ENCODE data around the gene CIAO2B. TPM values are rescaled to one million over a fixed set of nuclear protein-coding genes. Genes with fewer than 3 reads are reported as not detected.

The CIAO2B gene
- total and polyA plus RNA-seq, 2 donors (not counting 3 experiments of a cell fraction or from before 2014, with no cell fraction given): 78.7 to 314 TPM

GRCh38 chr16:66977341-66978113, 43.3 kb upstream of the CIAO2B start:
- Histone ChIP-seq H3K9ac (replicated peaks; ENCODE audit: extremely low read depth, insufficient read depth, low read length) (no peak overlapping the region), H3K4me1 (ENCODE audit: control insufficient read depth, extremely low read depth, insufficient read depth, low read length) (no peaks in the 10 kb centered on the region), H3K4me3 (replicated peaks in 1 of 3; ENCODE audit: insufficient read depth in 1 of 3, low read depth in 1 of 3, low read length in 3 of 3) (no peak overlapping the region), H3K9me1 (replicated peaks; ENCODE audit: control insufficient read depth, extremely low read depth, insufficient read depth, low read length) (no peaks in the 10 kb centered on the region), H3K36me3 (ENCODE audit: control insufficient read depth in 2 of 2, extremely low read depth in 1 of 2, insufficient read depth in 2 of 2, low read length in 2 of 2) (no peaks in the 10 kb centered on the region), H3K27me3 (ENCODE audit: control insufficient read depth in 2 of 2, insufficient read depth in 2 of 2, low read length in 2 of 2) (no peaks in the 10 kb centered on the region), H3K4me2 (ENCODE audit: insufficient read depth, low read length) (no peak overlapping the region), H2AFZ (ENCODE audit: low read depth, low read length) (peak overlapping the region; percentile 19), H4K20me1 (replicated peaks; ENCODE audit: control insufficient read depth, extremely low read depth, insufficient read depth, low read length) (no peaks in the 10 kb centered on the region), H3K79me2 (ENCODE audit: control insufficient read depth, insufficient read depth, low read length) (no peaks in the 10 kb centered on the region), H3K27ac (ENCODE audit: insufficient read depth, low read depth, low read length) (no peak overlapping the region), H3K9me3 (replicated peaks; ENCODE audit: control insufficient read depth, insufficient read depth, low read length) (no peaks in the 10 kb centered on the region)
- peak; percentile 60 for DNase-seq (ENCODE audit: low read depth, low spot score)
- intact Hi-C loops (cut with micrococcal nuclease): loop anchor here (1.0 to 5.0 kb wide), 4 partner anchors 35 to 208 kb away; partner anchors contain the start of genes FBXL8 and TRADD
- ChIA-PET POLR2A (no interaction called here), CTCF (interaction anchor here (4.8 kb wide), 1 partner anchor 178 kb away, joined by 58 read pairs; no protein-coding TSS in a partner anchor)
- TF ChIP-seq JUN (IDR thresholded peaks at IDR 0.05; ENCODE audit: borderline replicate concordance, insufficient read depth, insufficient read length, low read depth) (no peak), POLR2A (IDR thresholded peaks at IDR 0.05; ENCODE audit: low read depth, low read length) (no peak), CTCF (IDR thresholded peaks at IDR 0.05; ENCODE audit: extremely low read depth in 1 of 2, insufficient read depth in 1 of 2, low read depth in 1 of 2, low read length in 2 of 2) (peak; percentile 86 to 89)
- dilution Hi-C loops (cut with MboI; ENCODE audit: extremely low pct_ligation_motif_present, low sequenced_read_pairs): no loop called here
- peak; percentile 88 for FAIRE-seq
- BruUV-seq (replicated peaks): no TSS peak

GRCh38 chr16:66976746-66977145, 42.5 kb upstream of the CIAO2B start:
- DNase-seq (ENCODE audit: low read depth, low spot score): no peak
- Histone ChIP-seq H4K20me1 (replicated peaks; ENCODE audit: control insufficient read depth, extremely low read depth, insufficient read depth, low read length) (no peaks in the 10 kb centered on the region), H3K79me2 (ENCODE audit: control insufficient read depth, insufficient read depth, low read length) (no peaks in the 10 kb centered on the region), H3K9ac (replicated peaks; ENCODE audit: extremely low read depth, insufficient read depth, low read length) (no peak overlapping the region), H2AFZ (ENCODE audit: low read depth, low read length) (no peak overlapping the region), H3K4me2 (ENCODE audit: insufficient read depth, low read length) (no peak overlapping the region), H3K27ac (ENCODE audit: insufficient read depth, low read depth, low read length) (no peak overlapping the region), H3K4me3 (replicated peaks in 1 of 3; ENCODE audit: insufficient read depth in 1 of 3, low read depth in 1 of 3, low read length in 3 of 3) (no peak overlapping the region), H3K9me1 (replicated peaks; ENCODE audit: control insufficient read depth, extremely low read depth, insufficient read depth, low read length) (no peaks in the 10 kb centered on the region), H3K36me3 (ENCODE audit: control insufficient read depth in 2 of 2, extremely low read depth in 1 of 2, insufficient read depth in 2 of 2, low read length in 2 of 2) (no peaks in the 10 kb centered on the region), H3K9me3 (replicated peaks; ENCODE audit: control insufficient read depth, insufficient read depth, low read length) (no peaks in the 10 kb centered on the region), H3K4me1 (ENCODE audit: control insufficient read depth, extremely low read depth, insufficient read depth, low read length) (no peaks in the 10 kb centered on the region), H3K27me3 (ENCODE audit: control insufficient read depth in 2 of 2, insufficient read depth in 2 of 2, low read length in 2 of 2) (no peaks in the 10 kb centered on the region)
- dilution Hi-C loops (cut with MboI; ENCODE audit: extremely low pct_ligation_motif_present, low sequenced_read_pairs): no loop called here
- ChIA-PET POLR2A (no interaction called here), CTCF (interaction anchor here (1.0 to 4.8 kb wide), 7 partner anchors 19 to 222 kb away, joined by 3 to 58 read pairs (median 4); partner anchors contain the start of gene NOL3)
- TF ChIP-seq CTCF (IDR thresholded peaks at IDR 0.05; ENCODE audit: extremely low read depth in 1 of 2, insufficient read depth in 1 of 2, low read depth in 1 of 2, low read length in 2 of 2) (no peak), POLR2A (IDR thresholded peaks at IDR 0.05; ENCODE audit: low read depth, low read length) (no peak), MYC (IDR thresholded peaks at IDR 0.05; ENCODE audit: low read depth, low read length) (no peak), EZH2 (IDR thresholded peaks at IDR 0.05; ENCODE audit: borderline replicate concordance, low read depth, low read length, severe bottlenecking) (no peak), POLR2AphosphoS5 (IDR thresholded peaks at IDR 0.05; ENCODE audit: insufficient read depth, low read depth, low read length) (no peak), FOS (IDR thresholded peaks at IDR 0.05; ENCODE audit: borderline replicate concordance, insufficient read depth, low read length) (no peak), MAX (IDR thresholded peaks at IDR 0.05; ENCODE audit: insufficient read depth, insufficient read length) (no peak)
- intact Hi-C loops (cut with micrococcal nuclease): loop anchor here (1.0 to 5.0 kb wide), 4 partner anchors 36 to 209 kb away; partner anchors contain the start of genes FBXL8 and TRADD
- FAIRE-seq: no peak
- no TSS peak for BruUV-seq (replicated peaks)
